PC-3 (cell line): ENCODE measurements around the gene VPS8. TPM values are rescaled to one million over a fixed set of nuclear protein-coding genes. Genes with fewer than 3 reads are reported as not detected.
"Not testable (repeated sequence)": the region's sequence is repeated elsewhere in the genome, so short reads cannot be mapped to it uniquely, and the experiment has no call there.

Experiments
- ATAC-seq: fragments of 200-7000 bp; cut with Tn5 transposase; 2 replicates; pipeline ENCODE4 v1.9.1; 2020; ENCODE audit warnings: mild to moderate bottlenecking, moderate library complexity
- BruUV-seq: library from RNA; stranded (reverse); fragments of 400-500 nt; replicated peaks from 2 replicates; lab custom pipeline; 2021; lab: Mats Ljungman, UMichigan
- CTCF ChIA-PET: fragments of 300-600 bp; sonication (Branson Sonifier 250); formaldehyde crosslinking; loops from one replicate; lab custom pipeline; 2022; ENCODE audit warnings: antibody characterized with exemption; lab: Charles Lee
- POLR2A ChIA-PET: fragments of 300-600 bp; sonication (Branson Sonifier 250); formaldehyde crosslinking; loops from one replicate; lab custom pipeline; 2022; ENCODE audit warnings: antibody characterized with exemption; ENCODE audit not compliant: unreplicated experiment; lab: Charles Lee
- DNase-seq: peaks from one replicate; pipeline ENCODE4 v3.0.0-alpha.2; 2015
- H2AFZ ChIP-seq: fragments of 300-600 bp; sonication (generic); 2 replicates; pipeline ENCODE4 v1.6.0; 2016; ENCODE audit warnings: antibody characterized with exemption, low read length
- H3F3A ChIP-seq: fragments of 300-600 bp; sonication (generic); one replicate; pipeline ENCODE4 v1.6.0; 2017; ENCODE audit warnings: antibody characterized with exemption, low read length, control low read depth, mild to moderate bottlenecking; ENCODE audit not compliant: unreplicated experiment
- H3K27ac ChIP-seq: fragments of 300-600 bp; sonication (generic); 2 replicates; pipeline ENCODE4 v1.5.1; 2016; ENCODE audit warnings: mild to moderate bottlenecking, low read length
- H3K27me3 ChIP-seq: fragments of 300-600 bp; sonication (generic); 2 replicates; pipeline ENCODE4 v1.6.1; 2016; ENCODE audit warnings: low read length, mixed read lengths
- H3K36me3 ChIP-seq: fragments of 300-600 bp; sonication (generic); 2 replicates; pipeline ENCODE4 v1.6.1; 2016; ENCODE audit warnings: low read depth, mixed run types, low read length, mixed read lengths
- H3K4me1 ChIP-seq: fragments of 300-600 bp; sonication (generic); 2 replicates; pipeline ENCODE4 v1.5.1; 2016; ENCODE audit warnings: low read length; ENCODE audit not compliant: insufficient read depth
- H3K4me2 ChIP-seq: fragments of 300-600 bp; sonication (generic); 2 replicates; pipeline ENCODE4 v1.6.0; 2016; ENCODE audit warnings: low read length
- H3K4me3 ChIP-seq: fragments of 300-600 bp; sonication (generic); 2 replicates; pipeline ENCODE4 v1.5.1; 2016; ENCODE audit warnings: mild to moderate bottlenecking, low read length, mixed read lengths
- H3K79me2 ChIP-seq: fragments of 300-600 bp; sonication (generic); 2 replicates; pipeline ENCODE4 v1.6.1; 2017; ENCODE audit warnings: low read length, mixed read lengths
- H3K9ac ChIP-seq: fragments of 300-600 bp; sonication (generic); 2 replicates; pipeline ENCODE4 v1.6.0; 2016; ENCODE audit warnings: mild to moderate bottlenecking, low read length
- H3K9me2 ChIP-seq: fragments of 300-600 bp; sonication (generic); replicated peaks from 2 replicates; pipeline ENCODE4 v1.6.1; 2016; ENCODE audit warnings: mixed run types, low read length, mixed read lengths
- H3K9me3 ChIP-seq: fragments of 300-600 bp; sonication (generic); 2 replicates; pipeline ENCODE4 v1.6.1; 2016; ENCODE audit warnings: low read length, mixed read lengths
- H4K20me1 ChIP-seq: fragments of 300-600 bp; sonication (generic); 2 replicates; pipeline ENCODE4 v1.6.1; 2016; ENCODE audit warnings: low read length, mixed read lengths
- EZH2 ChIP-seq: fragments of 300-600 bp; sonication (generic); IDR thresholded peaks from one replicate; pipeline ENCODE4 v1.6.1; 2017; ENCODE audit warnings: antibody characterized with exemption, mild to moderate bottlenecking, low read length; ENCODE audit not compliant: unreplicated experiment
- EZH2phosphoT487 ChIP-seq: fragments of 300-600 bp; sonication (generic); IDR thresholded peaks from 2 replicates; pipeline ENCODE4 v1.6.1; 2018; ENCODE audit warnings: mild to moderate bottlenecking, antibody characterized with exemption, low read length, borderline replicate concordance
- intact Hi-C: fragments of 100-400 bp; cut with micrococcal nuclease; formaldehyde crosslinking; loops from 2 replicates; pipeline ENCODE4 v1.9.0; 2023
- total RNA-seq: library from RNA; depleted of rRNA; stranded (reverse); fragments of >200 nt; gene quantifications from 2 replicates; pipeline ENCODE4 v1.2.3, GENCODE V29; 2014
- TF ChIP-seq, protein P1 (sequence below): fragments of 300-600 bp; sonication (generic); conservative IDR thresholded peaks from 2 replicates; pipeline ENCODE4 v1.5.1; 2017; ENCODE audit warnings: antibody characterized with exemption, low read depth, mild to moderate bottlenecking, low read length

Gene VPS8
- total RNA-seq, 1 experiment from 2014 or later, result 38.0 TPM

DNA sequence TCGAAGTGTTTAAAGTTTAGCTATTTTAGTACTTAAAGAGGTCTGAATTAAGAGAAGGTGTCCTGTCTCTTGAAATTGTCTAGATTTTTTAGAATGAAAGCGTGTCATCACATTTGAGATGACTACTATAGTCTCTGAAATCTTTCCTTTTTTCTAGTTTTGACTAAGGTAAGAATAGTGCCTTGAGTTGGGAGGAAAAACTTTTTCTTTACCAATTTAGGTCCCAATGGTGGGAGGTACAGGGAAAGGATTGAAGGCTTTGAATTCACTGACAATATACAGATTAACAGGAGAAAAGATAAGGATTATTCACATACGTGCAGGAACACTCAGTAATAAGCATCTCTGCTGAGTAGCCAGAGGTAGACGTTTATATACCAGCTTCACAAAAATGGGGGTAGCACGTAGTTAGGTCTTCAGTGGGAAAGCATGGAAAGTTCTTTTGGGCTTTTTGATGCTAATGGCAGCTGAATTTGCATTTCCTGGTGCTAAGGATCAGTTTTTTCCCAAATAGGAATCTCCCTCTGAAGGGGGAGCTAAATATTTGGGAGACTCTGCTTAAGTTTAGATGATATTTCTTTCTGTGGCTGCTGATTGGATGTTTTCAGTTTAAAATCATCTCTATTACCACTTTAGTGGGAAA is 88.1 kb downstream of the VPS8 start:
- Histone ChIP-seq H2AFZ (no peak overlapping the region), H4K20me1 (no peaks in the 10 kb centered on the region), H3K4me3 (no peak overlapping the region), H3K79me2 (no peaks in the 10 kb centered on the region), H3K9ac (no peak overlapping the region), H3F3A (no peaks in the 10 kb centered on the region), H3K27ac (no peak overlapping the region), H3K27me3 (no peaks in the 10 kb centered on the region), H3K4me1 (no peaks in the 10 kb centered on the region), H3K9me3 (no peaks in the 10 kb centered on the region), H3K4me2 (no peak overlapping the region), H3K9me2 (no peaks in the 10 kb centered on the region), H3K36me3 (peaks cover 13% of the 10 kb centered on the region; the same call in 1 of the 2 replicates)
- intact Hi-C loops, result no loop called here
- POLR2A ChIA-PET, result no interaction called here
- DNase-seq (no peak), ATAC-seq (no peak)
- CTCF ChIA-PET, result no interaction called here
- no peak for TF ChIP-seq EZH2phosphoT487
- TF ChIP-seq EZH2, result no peak
- TF ChIP-seq, protein P1, sequence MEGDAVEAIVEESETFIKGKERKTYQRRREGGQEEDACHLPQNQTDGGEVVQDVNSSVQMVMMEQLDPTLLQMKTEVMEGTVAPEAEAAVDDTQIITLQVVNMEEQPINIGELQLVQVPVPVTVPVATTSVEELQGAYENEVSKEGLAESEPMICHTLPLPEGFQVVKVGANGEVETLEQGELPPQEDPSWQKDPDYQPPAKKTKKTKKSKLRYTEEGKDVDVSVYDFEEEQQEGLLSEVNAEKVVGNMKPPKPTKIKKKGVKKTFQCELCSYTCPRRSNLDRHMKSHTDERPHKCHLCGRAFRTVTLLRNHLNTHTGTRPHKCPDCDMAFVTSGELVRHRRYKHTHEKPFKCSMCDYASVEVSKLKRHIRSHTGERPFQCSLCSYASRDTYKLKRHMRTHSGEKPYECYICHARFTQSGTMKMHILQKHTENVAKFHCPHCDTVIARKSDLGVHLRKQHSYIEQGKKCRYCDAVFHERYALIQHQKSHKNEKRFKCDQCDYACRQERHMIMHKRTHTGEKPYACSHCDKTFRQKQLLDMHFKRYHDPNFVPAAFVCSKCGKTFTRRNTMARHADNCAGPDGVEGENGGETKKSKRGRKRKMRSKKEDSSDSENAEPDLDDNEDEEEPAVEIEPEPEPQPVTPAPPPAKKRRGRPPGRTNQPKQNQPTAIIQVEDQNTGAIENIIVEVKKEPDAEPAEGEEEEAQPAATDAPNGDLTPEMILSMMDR, result no peak
- BruUV-seq, result no TSS peak

DNA sequence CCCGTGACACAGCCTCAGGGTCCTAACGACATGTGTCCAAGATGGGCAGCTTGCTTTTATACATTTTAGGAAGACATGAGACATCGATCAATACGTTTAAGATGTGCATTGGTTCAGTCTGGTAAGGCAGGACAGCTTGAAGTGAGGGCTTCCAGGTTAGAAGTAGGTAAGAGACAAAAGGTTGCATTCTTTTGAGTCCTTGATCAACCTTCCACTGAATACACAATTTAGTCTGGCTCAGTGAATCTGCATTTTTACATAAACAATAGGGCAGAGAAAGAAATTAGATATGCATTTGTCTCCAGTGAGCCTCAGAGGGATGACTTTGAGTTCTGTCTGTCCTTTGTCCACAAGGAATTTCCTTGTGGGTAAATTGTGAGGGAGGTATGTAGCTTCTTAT is 95.1 kb downstream of the VPS8 start:
- H3K27ac ChIP-seq, H2AFZ ChIP-seq, H3K9ac ChIP-seq, DNase-seq, H4K20me1 ChIP-seq, H3K79me2 ChIP-seq, H3K4me1 ChIP-seq, POLR2A ChIA-PET, BruUV-seq, H3K9me3 ChIP-seq, H3K4me3 ChIP-seq, ATAC-seq, CTCF ChIA-PET, H3K27me3 ChIP-seq, H3F3A ChIP-seq, H3K9me2 ChIP-seq, intact Hi-C loops, H3K4me2 ChIP-seq: not testable (repeated sequence)
- H3K36me3 ChIP-seq, result peaks cover 13% of the 10 kb centered on the region; the same call in 1 of the 2 replicates

DNA sequence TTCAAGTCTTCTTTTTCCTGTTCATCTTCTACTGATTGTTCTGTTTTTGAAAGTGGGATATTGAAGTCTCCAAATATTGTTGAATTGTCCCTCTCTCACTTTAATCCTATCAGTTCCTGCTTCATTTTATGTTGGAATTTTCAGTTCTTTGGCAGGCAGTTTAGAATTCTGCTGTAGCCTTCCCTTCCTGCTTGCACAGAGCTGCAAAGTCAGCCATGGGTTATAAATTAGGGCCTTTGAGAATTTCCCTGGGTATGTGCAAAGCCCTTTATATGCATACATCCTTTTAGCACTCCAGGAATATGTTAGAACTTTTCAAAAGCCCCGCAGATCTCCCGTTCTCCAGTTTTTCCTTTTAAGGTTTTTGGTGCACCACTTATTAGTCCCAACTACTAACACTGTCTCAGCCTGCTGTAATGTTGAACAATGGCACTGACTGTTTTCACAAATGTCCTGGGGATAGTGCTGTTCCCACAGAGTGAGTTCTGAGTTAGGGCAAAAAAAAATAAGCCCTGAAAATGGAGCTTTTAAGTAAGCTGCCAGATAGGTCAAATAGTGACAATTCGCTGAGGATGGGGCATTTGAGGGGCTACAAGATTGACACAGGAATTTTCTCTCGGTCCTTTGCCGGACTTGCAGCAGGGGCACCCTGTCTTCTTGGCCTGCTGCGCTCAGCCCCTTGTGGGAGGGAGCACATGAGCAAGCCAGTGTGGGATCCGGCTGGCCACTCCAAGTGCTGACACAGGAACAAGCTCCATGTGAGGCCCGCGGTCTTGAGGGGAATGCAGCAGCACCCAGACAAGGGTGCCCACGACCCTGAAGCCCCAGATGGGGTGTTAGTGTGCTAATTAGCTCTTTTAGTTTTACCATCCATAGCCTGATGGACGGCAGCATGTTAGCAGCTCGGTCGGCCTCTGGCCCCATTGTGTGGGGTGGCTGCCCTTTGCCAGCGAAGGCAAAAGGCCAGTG is 96.0 kb downstream of the VPS8 start:
- H3K4me2 ChIP-seq, result no peak overlapping the region
- POLR2A ChIA-PET, result no interaction called here

More for the DNA sequence above, 96.0 kb downstream of the VPS8 start:
- Histone ChIP-seq H3K4me1 (peaks cover 10% of the 10 kb centered on the region), H3K9me3 (no peaks in the 10 kb centered on the region), H3K4me3 (no peak overlapping the region), H3K27me3 (no peaks in the 10 kb centered on the region), H3K27ac (no peak overlapping the region), H4K20me1 (no peaks in the 10 kb centered on the region), H3F3A (no peaks in the 10 kb centered on the region), H3K36me3 (peaks cover 13% of the 10 kb centered on the region; the same call in 1 of the 2 replicates), H3K79me2 (no peaks in the 10 kb centered on the region), H3K9ac (no peak overlapping the region), H2AFZ (no peak overlapping the region), H3K9me2 (no peaks in the 10 kb centered on the region)
- TF ChIP-seq EZH2 (no peak), EZH2phosphoT487 (no peak)
- TF ChIP-seq, protein P1, result no peak
- CTCF ChIA-PET, result no interaction called here
- intact Hi-C loops, result no loop called here
- ATAC-seq, result no peak
- BruUV-seq, result no TSS peak
- no peak for DNase-seq
